Measurements from ENCODE around the gene KLC3. TPM values are rescaled to one million over a fixed set of nuclear protein-coding genes. Genes with fewer than 3 reads are reported as not detected.

The KLC3 gene
- total RNA-seq, 1 experiment from 2014 or later = 0.49 TPM

DNA sequence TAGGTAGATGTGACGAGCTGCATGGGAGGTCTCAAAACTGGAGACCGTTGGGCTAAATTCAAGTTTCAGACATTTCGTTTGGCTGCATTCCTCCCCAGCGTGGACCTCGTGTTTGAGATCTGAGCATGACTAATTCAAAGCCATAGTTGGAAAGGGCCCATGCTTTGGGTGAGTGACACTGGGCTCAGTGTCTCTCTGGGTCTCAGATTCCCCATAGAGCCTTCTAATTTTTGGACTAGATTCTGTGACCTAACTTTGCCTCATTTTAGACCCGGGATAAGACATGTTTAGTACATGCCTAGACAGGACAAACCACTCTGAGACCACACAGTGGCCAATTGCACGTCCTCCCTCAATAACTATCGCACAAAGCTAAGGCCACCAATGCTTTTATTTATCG lies 34.5 kb upstream of the KLC3 start:
- ATAC-seq (no peak), DNase-seq (ENCODE audit: low read depth, low spot score) (no peak)
- in situ Hi-C loops (cut with HindIII; ENCODE audit: low pct_unique_long_range_greater_than_20kb, low sequenced_read_pairs) = no loop called here
- no peaks in the 10 kb centered on the region for H3K36me3 ChIP-seq (ENCODE audit: control insufficient read depth, insufficient read depth, low read length)
- CTCF ChIA-PET = interaction anchor here (0.9 kb wide), 1 partner anchor 20 kb away, joined by 3 read pairs; no protein-coding TSS in a partner anchor
- H3K4me3 ChIP-seq (ENCODE audit: low read depth in 2 of 2, low read length in 2 of 2) = no peak overlapping the region
- no peak for TF ChIP-seq TCF7L2 (IDR thresholded peaks at IDR 0.05; ENCODE audit: low read depth, low read length)
- TF ChIP-seq SIN3A (IDR thresholded peaks at IDR 0.05; ENCODE audit: borderline replicate concordance, insufficient read depth, low read depth, low read length) = no peak
- TF ChIP-seq, protein P1, sequence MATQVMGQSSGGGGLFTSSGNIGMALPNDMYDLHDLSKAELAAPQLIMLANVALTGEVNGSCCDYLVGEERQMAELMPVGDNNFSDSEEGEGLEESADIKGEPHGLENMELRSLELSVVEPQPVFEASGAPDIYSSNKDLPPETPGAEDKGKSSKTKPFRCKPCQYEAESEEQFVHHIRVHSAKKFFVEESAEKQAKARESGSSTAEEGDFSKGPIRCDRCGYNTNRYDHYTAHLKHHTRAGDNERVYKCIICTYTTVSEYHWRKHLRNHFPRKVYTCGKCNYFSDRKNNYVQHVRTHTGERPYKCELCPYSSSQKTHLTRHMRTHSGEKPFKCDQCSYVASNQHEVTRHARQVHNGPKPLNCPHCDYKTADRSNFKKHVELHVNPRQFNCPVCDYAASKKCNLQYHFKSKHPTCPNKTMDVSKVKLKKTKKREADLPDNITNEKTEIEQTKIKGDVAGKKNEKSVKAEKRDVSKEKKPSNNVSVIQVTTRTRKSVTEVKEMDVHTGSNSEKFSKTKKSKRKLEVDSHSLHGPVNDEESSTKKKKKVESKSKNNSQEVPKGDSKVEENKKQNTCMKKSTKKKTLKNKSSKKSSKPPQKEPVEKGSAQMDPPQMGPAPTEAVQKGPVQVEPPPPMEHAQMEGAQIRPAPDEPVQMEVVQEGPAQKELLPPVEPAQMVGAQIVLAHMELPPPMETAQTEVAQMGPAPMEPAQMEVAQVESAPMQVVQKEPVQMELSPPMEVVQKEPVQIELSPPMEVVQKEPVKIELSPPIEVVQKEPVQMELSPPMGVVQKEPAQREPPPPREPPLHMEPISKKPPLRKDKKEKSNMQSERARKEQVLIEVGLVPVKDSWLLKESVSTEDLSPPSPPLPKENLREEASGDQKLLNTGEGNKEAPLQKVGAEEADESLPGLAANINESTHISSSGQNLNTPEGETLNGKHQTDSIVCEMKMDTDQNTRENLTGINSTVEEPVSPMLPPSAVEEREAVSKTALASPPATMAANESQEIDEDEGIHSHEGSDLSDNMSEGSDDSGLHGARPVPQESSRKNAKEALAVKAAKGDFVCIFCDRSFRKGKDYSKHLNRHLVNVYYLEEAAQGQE (IDR thresholded peaks at IDR 0.05; ENCODE audit: insufficient read depth in 1 of 2, low read depth in 2 of 2, low read length in 1 of 2) = no peak
- TF ChIP-seq, protein P2, sequence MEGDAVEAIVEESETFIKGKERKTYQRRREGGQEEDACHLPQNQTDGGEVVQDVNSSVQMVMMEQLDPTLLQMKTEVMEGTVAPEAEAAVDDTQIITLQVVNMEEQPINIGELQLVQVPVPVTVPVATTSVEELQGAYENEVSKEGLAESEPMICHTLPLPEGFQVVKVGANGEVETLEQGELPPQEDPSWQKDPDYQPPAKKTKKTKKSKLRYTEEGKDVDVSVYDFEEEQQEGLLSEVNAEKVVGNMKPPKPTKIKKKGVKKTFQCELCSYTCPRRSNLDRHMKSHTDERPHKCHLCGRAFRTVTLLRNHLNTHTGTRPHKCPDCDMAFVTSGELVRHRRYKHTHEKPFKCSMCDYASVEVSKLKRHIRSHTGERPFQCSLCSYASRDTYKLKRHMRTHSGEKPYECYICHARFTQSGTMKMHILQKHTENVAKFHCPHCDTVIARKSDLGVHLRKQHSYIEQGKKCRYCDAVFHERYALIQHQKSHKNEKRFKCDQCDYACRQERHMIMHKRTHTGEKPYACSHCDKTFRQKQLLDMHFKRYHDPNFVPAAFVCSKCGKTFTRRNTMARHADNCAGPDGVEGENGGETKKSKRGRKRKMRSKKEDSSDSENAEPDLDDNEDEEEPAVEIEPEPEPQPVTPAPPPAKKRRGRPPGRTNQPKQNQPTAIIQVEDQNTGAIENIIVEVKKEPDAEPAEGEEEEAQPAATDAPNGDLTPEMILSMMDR (IDR thresholded peaks at IDR 0.05) = no peak
- TF ChIP-seq POLR2AphosphoS5 (IDR thresholded peaks at IDR 0.05; ENCODE audit: low read depth, low read length) = no peak
- intact Hi-C loops (cut with micrococcal nuclease; ENCODE audit: unreplicated experiment) = no loop called here
- POLR2A ChIA-PET = no interaction called here
- no peaks in the 10 kb centered on the region for H3K9me3 ChIP-seq (ENCODE audit: control insufficient read depth, insufficient read depth, low read depth, low read length)
- BruUV-seq (replicated peaks) = no TSS peak
- H3K4me1 ChIP-seq (ENCODE audit: control insufficient read depth, insufficient read depth, low read length) = no peaks in the 10 kb centered on the region
- no peak overlapping the region for H3K27ac ChIP-seq (ENCODE audit: low read length)
- no peaks in the 10 kb centered on the region for H3K27me3 ChIP-seq (ENCODE audit: control insufficient read depth, insufficient read depth, low read length)

DNA sequence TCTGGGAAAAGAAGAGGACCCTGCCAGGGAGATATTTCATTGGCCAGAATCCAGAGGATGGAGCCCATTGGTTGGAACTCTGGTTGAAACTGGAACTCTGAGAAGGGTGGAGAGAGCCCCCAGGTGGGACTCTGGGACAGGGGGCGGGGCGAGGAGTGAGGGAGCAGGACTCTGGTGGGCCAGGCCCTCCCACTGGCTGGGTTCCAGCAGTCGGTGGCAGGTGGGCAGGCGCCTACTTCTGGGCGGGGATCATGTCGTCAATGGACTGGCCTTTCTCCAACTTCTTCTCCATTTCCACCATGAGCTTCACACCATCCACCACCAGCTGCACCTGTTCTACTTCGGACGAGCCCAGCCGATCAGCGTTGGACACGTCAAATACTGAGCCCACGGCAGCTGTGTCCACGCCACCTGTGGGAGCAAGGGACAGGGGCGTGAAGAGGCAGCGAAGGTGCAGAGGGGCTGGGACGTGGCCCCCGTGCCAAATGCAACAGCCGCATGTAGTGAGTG lies 34.0 kb upstream of the KLC3 start:
- Histone ChIP-seq H3K4me3 (ENCODE audit: low read depth in 2 of 2, low read length in 2 of 2) (no peak overlapping the region), H3K4me1 (ENCODE audit: control insufficient read depth, insufficient read depth, low read length) (no peaks in the 10 kb centered on the region), H3K36me3 (ENCODE audit: control insufficient read depth, insufficient read depth, low read length) (no peaks in the 10 kb centered on the region), H3K27ac (ENCODE audit: low read length) (no peak overlapping the region), H3K9me3 (ENCODE audit: control insufficient read depth, insufficient read depth, low read depth, low read length) (no peaks in the 10 kb centered on the region), H3K27me3 (ENCODE audit: control insufficient read depth, insufficient read depth, low read length) (no peaks in the 10 kb centered on the region)
- no peak for TF ChIP-seq SIN3A (IDR thresholded peaks at IDR 0.05; ENCODE audit: borderline replicate concordance, insufficient read depth, low read depth, low read length)
- no peak for TF ChIP-seq POLR2AphosphoS5 (IDR thresholded peaks at IDR 0.05; ENCODE audit: low read depth, low read length)
- TF ChIP-seq, protein P1 (IDR thresholded peaks at IDR 0.05; ENCODE audit: insufficient read depth in 1 of 2, low read depth in 2 of 2, low read length in 1 of 2) = no peak
- TF ChIP-seq TCF7L2 (IDR thresholded peaks at IDR 0.05; ENCODE audit: low read depth, low read length) = no peak
- ATAC-seq = no peak
- CTCF ChIA-PET = interaction anchor here (0.9 kb wide), 1 partner anchor 20 kb away, joined by 3 read pairs; no protein-coding TSS in a partner anchor
- POLR2A ChIA-PET = no interaction called here
- no peak for DNase-seq (ENCODE audit: low read depth, low spot score)
- no TSS peak for BruUV-seq (replicated peaks)
- intact Hi-C loops (cut with micrococcal nuclease; ENCODE audit: unreplicated experiment) = no loop called here
- in situ Hi-C loops (cut with HindIII; ENCODE audit: low pct_unique_long_range_greater_than_20kb, low sequenced_read_pairs) = no loop called here

Measured in Panc1 (cell line).